Activated CD8-positive, alpha-beta memory T cell treated with anti-CD3 and anti-CD28 coated beads for 1 hour (primary cell): Measurements from ENCODE around the gene CASTOR2.
"Not testable (repeated sequence)": the region's sequence is repeated elsewhere in the genome, so short reads cannot be mapped to it uniquely, and the experiment has no call there.

Source experiments
- DNase-seq, 2 donors: peaks; one replicate each; pipeline ENCODE4 v3.0.0-alpha.2; 2020; ENCODE audit warnings: low read depth in 1 of 2; ENCODE audit errors: extremely low read depth in 1 of 2

The CASTOR2 gene

GRCh38 chr7:75050501-75050900 lies 86.0 kb downstream of the CASTOR2 start:
- DNase-seq = no peak

DNA sequence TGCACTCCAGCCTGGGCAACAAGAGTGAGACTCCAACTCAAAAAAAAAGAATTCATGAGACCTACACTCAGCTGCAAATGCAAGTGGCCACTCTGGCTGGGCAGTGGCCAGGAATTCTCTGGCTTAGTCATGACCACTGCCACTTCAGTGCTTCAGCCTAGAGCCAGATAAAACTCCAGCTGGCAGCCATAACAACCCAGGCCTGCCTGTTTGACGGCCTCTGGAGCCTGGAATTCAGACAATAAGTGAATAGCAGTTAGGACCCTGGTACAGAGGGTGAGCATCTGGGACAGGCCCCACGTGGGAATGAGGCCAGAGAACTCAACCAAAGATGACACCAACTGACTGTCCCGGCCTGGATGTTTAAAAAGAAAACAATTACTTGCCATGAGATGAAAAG lies 90.2 kb downstream of the CASTOR2 start:
- DNase-seq = no peak

DNA sequence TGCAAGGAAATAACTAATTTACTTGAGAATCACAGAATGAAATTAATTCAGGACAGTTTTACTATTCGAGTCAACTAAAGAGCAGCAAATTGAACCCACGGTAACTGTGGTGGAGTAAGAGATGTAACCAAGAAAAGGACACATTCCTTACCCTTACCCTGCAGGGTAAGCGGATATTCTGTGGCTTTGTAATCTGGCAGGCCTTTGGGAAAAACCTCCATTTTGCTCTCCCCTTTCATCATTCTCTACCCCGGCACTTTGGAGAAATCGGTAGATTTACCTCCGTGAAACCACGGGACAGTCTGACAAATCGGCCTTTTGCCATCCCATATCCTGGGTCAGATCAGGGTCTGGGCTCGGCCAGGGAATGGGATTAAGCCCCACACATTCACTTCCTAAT lies 90.7 kb downstream of the CASTOR2 start:
- no peak for DNase-seq

GRCh38 chr7:75055830-75056772 lies 91.6 kb downstream of the CASTOR2 start:
- no peak for DNase-seq

DNA sequence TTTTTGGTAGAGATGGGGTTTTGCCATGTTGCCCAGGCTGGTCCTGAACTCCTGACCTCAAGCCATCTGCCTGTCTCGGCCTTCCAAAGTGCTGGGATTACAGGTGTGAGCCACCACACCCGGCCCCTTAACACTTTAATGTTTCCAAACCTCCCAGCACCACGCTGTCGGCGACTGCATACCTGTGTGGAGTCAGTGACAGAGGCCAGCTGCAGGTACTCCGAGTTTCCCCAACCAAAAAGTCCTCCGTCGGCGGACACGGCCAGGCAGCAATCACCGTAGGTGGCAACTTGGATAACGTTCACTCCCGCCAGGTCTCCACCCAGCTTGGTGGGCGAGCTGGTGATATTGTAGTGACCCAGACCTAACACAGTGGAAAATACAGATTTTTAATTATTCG lies 93.9 kb downstream of the CASTOR2 start:
- no peak for DNase-seq

DNA sequence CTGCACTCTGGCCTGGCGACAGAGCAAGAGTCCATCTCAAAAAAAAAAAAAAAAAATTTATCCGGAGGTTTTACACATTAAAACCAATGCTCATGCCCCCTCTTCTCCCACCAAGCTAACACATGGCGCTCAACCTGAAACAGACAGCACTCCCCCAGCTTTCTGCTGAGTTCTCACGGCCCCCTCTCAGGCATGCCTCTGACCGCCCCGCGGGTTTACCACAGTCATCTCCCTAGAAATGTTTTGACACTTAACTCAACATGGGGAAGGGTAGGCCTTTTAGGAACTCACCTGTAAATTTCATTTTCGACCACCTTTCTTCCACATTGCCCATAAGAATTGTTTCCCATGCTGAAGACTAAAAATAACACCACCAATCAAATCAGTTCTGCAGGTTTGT lies 99.8 kb downstream of the CASTOR2 start:
- no peak for DNase-seq

DNA sequence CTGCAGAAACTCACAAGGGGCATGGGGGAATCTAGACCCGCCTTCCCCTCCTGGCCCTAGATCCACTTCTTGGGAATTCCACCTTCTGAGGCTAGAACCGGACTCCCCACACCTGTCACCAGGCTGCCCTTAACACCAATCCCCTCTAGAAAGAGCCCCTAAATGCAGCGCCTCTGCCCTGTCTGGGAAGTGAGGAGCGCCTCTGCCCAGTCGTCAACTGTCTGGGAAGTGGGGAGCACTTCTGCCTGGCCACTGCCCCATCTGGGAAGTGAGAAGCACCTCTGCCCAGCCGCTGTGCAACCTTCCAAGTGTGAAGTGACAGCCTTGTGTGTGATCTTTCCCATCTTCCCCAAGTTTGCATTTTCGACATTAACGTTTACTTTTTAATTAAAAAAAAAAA lies 100.3 kb downstream of the CASTOR2 start:
- no peak for DNase-seq

GRCh38 chr7:75066521-75066920 lies 102.0 kb downstream of the CASTOR2 start:
- no peak for DNase-seq

DNA sequence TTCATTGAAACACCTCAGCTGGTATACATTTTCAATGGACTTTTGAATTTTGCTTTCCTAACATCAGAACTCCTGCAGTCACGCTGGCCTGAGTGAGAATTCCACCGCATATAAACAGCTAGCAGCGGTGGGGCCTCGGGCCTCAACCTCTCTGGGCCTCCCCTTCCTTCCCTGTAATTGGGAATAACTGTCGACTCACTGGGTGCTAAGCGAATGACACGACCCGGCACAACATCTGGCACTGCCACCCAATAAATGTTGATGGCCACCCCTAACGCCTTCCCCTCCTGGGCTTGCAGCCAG lies 108.4 kb downstream of the CASTOR2 start:
- no peak for DNase-seq

- DNase-seq = not testable (repeated sequence)
These were observed 109.7 kb downstream of the CASTOR2 start for GRCh38 chr7:75074262-75074641.
